BLaER1 treated with 17β-estradiol and CSF1 and Interleukin-3, amounts not matched to agents 10 nM and 100 nM (cell line): Measurements from ENCODE around the gene PRDM1.

Experiments
- H3K27ac ChIP-seq, 11 experiments: shearing (Covaris generic); formaldehyde crosslinking; 2 replicates each; pipeline ENCODE4 v1.8.1; 2022
- H3K27me3 ChIP-seq, 11 experiments: shearing (Covaris generic); formaldehyde crosslinking; 2 replicates each; pipeline ENCODE4 v1.8.1; 2022
- H3K36me3 ChIP-seq, 11 experiments: shearing (Covaris generic); formaldehyde crosslinking; 2 replicates each; pipeline ENCODE4 v1.8.1; 2022
- H3K4me1 ChIP-seq, 10 experiments: shearing (Covaris generic); formaldehyde crosslinking; 2 replicates each; pipeline ENCODE4 v1.8.1; 2022
- H3K4me2 ChIP-seq, 11 experiments: shearing (Covaris generic); formaldehyde crosslinking; 2 replicates each; pipeline ENCODE4 v1.8.1; 2022
- H3K4me3 ChIP-seq, 10 experiments: shearing (Covaris generic); formaldehyde crosslinking; 2 replicates each; pipeline ENCODE4 v1.8.1; 2022
- H3K9ac ChIP-seq, 11 experiments: shearing (Covaris generic); formaldehyde crosslinking; 2 replicates each; pipeline ENCODE4 v1.8.1; 2022
- H3K9me3 ChIP-seq, 11 experiments: shearing (Covaris generic); formaldehyde crosslinking; replicated peaks in 1 of 11; 2 replicates each; pipeline ENCODE4 v1.8.1; 2022
- H4K20me1 ChIP-seq, 11 experiments: shearing (Covaris generic); formaldehyde crosslinking; 2 replicates each; pipeline ENCODE4 v1.8.1; 2022
- Cebpa-rat ChIP-seq, 11 experiments: shearing (Covaris generic); IDR thresholded peaks; 2 replicates each; pipeline ENCODE4 v1.8.1; 2022

Gene PRDM1

GRCh38 chr6:106085692-106085983 lies 498 bp upstream of the PRDM1 start:
- Histone ChIP-seq H4K20me1 (peaks cover 3 to 31% (median 27%) of the 10 kb centered on the region in 11 experiments; a peak in 17 of 22 replicates), H3K9me3 (no peaks in the 10 kb centered on the region), H3K4me3 (peak overlapping the region; percentile 63 to 82 (median 74)), H3K27ac (peak overlapping the region; percentile 84 to 95 (median 92)), H3K4me2 (peak overlapping the region; percentile 79 to 95 (median 94)), H3K4me1 (peaks cover 45 to 79% (median 63%) of the 10 kb centered on the region in 10 experiments), H3K27me3 (peaks cover 0 to 23% (median 3%) of the 10 kb centered on the region in 11 experiments; a peak in 10 of 22 replicates), H3K36me3 (peaks cover 0 to 30% (median 27%) of the 10 kb centered on the region in 11 experiments; a peak in 18 of 22 replicates), H3K9ac (peak overlapping the region; percentile 85 to 96 (median 89))
- no peak for TF ChIP-seq Cebpa-rat (IDR thresholded peaks at IDR 0.05)

- peak overlapping the region; percentile 63 to 82 (median 74) for H3K4me3 ChIP-seq
- H3K27ac ChIP-seq, result peak overlapping the region; percentile 84 to 95 (median 92)
- H3K27me3 ChIP-seq, result peaks cover 0 to 23% (median 3%) of the 10 kb centered on the region in 11 experiments; a peak in 10 of 22 replicates
- TF ChIP-seq Cebpa-rat (IDR thresholded peaks at IDR 0.05), result no peak
- H4K20me1 ChIP-seq, result peaks cover 3 to 43% (median 38%) of the 10 kb centered on the region in 11 experiments; a peak in 17 of 22 replicates
- H3K36me3 ChIP-seq, result peaks cover 0 to 42% (median 38%) of the 10 kb centered on the region in 11 experiments; a peak in 18 of 22 replicates
- no peaks in the 10 kb centered on the region for H3K9me3 ChIP-seq
- H3K4me2 ChIP-seq, result peak overlapping the region; percentile 79 to 95 (median 94)
- H3K9ac ChIP-seq, result peak overlapping the region; percentile 85 to 96 (median 89)
- H3K4me1 ChIP-seq, result peaks cover 52 to 81% (median 68%) of the 10 kb centered on the region in 10 experiments
Observed at GRCh38 chr6:106086814-106087175, 659 bp downstream of the PRDM1 start.

GRCh38 chr6:106087548-106088325 lies 1.6 kb downstream of the PRDM1 start:
- Histone ChIP-seq H3K36me3 (peaks cover 0 to 51% (median 47%) of the 10 kb centered on the region in 11 experiments; a peak in 18 of 22 replicates), H3K27ac (peak overlapping the region; percentile 84 to 95 (median 92)), H3K27me3 (peaks cover 0 to 23% (median 3%) of the 10 kb centered on the region in 11 experiments; a peak in 10 of 22 replicates), H3K4me2 (peak overlapping the region; percentile 79 to 95 (median 94)), H3K4me3 (peak overlapping the region; percentile 63 to 82 (median 74)), H3K9ac (peak overlapping the region; percentile 85 to 96 (median 89)), H4K20me1 (peaks cover 3 to 52% (median 47%) of the 10 kb centered on the region in 11 experiments; a peak in 18 of 22 replicates), H3K9me3 (no peaks in the 10 kb centered on the region), H3K4me1 (peaks cover 48 to 82% (median 68%) of the 10 kb centered on the region in 10 experiments)
- TF ChIP-seq Cebpa-rat (IDR thresholded peaks at IDR 0.05), result no peak

- peaks cover 0 to 23% (median 3%) of the 10 kb centered on the region in 11 experiments; a peak in 10 of 22 replicates for H3K27me3 ChIP-seq
- H3K4me1 ChIP-seq, result peaks cover 38 to 83% (median 68%) of the 10 kb centered on the region in 10 experiments
- peak overlapping the region in 10 of 11 experiments; percentile 79 to 95 (median 94); a peak in 19 of 22 replicates for H3K4me2 ChIP-seq
- H4K20me1 ChIP-seq, result peaks cover 3 to 75% (median 61%) of the 10 kb centered on the region in 11 experiments; a peak in 18 of 22 replicates
- H3K27ac ChIP-seq, result peak overlapping the region in 3 of 11 experiments; percentile 2 to 91 (median 90); a peak in 5 of 22 replicates
- peak overlapping the region in 9 of 11 experiments; percentile 6 to 96 (median 89); a peak in 13 of 22 replicates for H3K9ac ChIP-seq
- H3K36me3 ChIP-seq, result peaks cover 0 to 74% (median 66%) of the 10 kb centered on the region in 11 experiments; a peak in 18 of 22 replicates
- TF ChIP-seq Cebpa-rat (IDR thresholded peaks at IDR 0.05), result no peak
- H3K4me3 ChIP-seq, result peak overlapping the region in 9 of 10 experiments; percentile 70 to 82 (median 74); a peak in 17 of 20 replicates
- H3K9me3 ChIP-seq, result no peaks in the 10 kb centered on the region
Observed at GRCh38 chr6:106090001-106090400, 3.9 kb downstream of the PRDM1 start.

- Histone ChIP-seq H3K4me1 (peaks cover 35 to 94% (median 79%) of the 10 kb centered on the region in 10 experiments), H3K27ac (no peak overlapping the region; a peak in 1 of 22 replicates), H3K4me3 (peak overlapping the region in 2 of 10 experiments; percentile 74 to 76; a peak in 3 of 20 replicates), H3K9me3 (no peaks in the 10 kb centered on the region), H4K20me1 (peaks cover 3 to 97% (median 68%) of the 10 kb centered on the region in 11 experiments; a peak in 18 of 22 replicates), H3K27me3 (peaks cover 0 to 17% (median 0%) of the 10 kb centered on the region in 11 experiments; a peak in 10 of 22 replicates), H3K4me2 (peak overlapping the region in 8 of 11 experiments; percentile 14 to 95 (median 75); a peak in 12 of 22 replicates), H3K36me3 (peaks cover 0 to 96% (median 85%) of the 10 kb centered on the region in 11 experiments; a peak in 19 of 22 replicates), H3K9ac (peak overlapping the region in 1 of 11 experiments; percentile 27; a peak in 1 of 22 replicates)
- TF ChIP-seq Cebpa-rat (IDR thresholded peaks at IDR 0.05), result no peak
Observed at GRCh38 chr6:106092279-106092678, 6.1 kb downstream of the PRDM1 start.

- Histone ChIP-seq H3K27ac (no peak overlapping the region; a peak in 1 of 22 replicates), H3K27me3 (no peaks in the 10 kb centered on the region), H4K20me1 (peaks cover 3 to 100% (median 61%) of the 10 kb centered on the region in 11 experiments; a peak in 18 of 22 replicates), H3K36me3 (peaks cover 0 to 98% (median 84%) of the 10 kb centered on the region in 11 experiments; a peak in 20 of 22 replicates), H3K4me1 (peaks cover 38 to 94% (median 77%) of the 10 kb centered on the region in 10 experiments), H3K9me3 (no peaks in the 10 kb centered on the region), H3K4me3 (no peak overlapping the region), H3K9ac (no peak overlapping the region; a peak in 1 of 22 replicates), H3K4me2 (peak overlapping the region; percentile 13 to 95 (median 51); a peak in 21 of 22 replicates)
- no peak for TF ChIP-seq Cebpa-rat (IDR thresholded peaks at IDR 0.05)
Observed at GRCh38 chr6:106094261-106094963, 8.3 kb downstream of the PRDM1 start.

- peaks cover 0 to 98% (median 84%) of the 10 kb centered on the region in 11 experiments; a peak in 20 of 22 replicates for H3K36me3 ChIP-seq
- no peaks in the 10 kb centered on the region for H3K27me3 ChIP-seq
- peak overlapping the region in 9 of 11 experiments; percentile 13 to 95 (median 51); a peak in 12 of 22 replicates for H3K4me2 ChIP-seq
- H4K20me1 ChIP-seq, result peaks cover 0 to 100% (median 55%) of the 10 kb centered on the region in 11 experiments; a peak in 17 of 22 replicates
- TF ChIP-seq Cebpa-rat (IDR thresholded peaks at IDR 0.05), result no peak
- no peaks in the 10 kb centered on the region for H3K9me3 ChIP-seq
- H3K4me1 ChIP-seq, result peaks cover 38 to 93% (median 72%) of the 10 kb centered on the region in 10 experiments
- H3K9ac ChIP-seq, result no peak overlapping the region
- no peak overlapping the region; a peak in 1 of 22 replicates for H3K27ac ChIP-seq
- H3K4me3 ChIP-seq, result no peak overlapping the region
Observed at GRCh38 chr6:106094964-106095335, 8.8 kb downstream of the PRDM1 start.
